ENCODE data around the gene HAT1.

- TF ChIP-seq CTCF (IDR thresholded peaks at IDR 0.05) (no peak), POLR2A (IDR thresholded peaks at IDR 0.05) (no peak), EP300 (IDR thresholded peaks at IDR 0.05) (no peak)
Observed at GRCh38 chr2:171952748-171953147, 30.5 kb downstream of the HAT1 start.
